Breast epithelium (tissue), 3 donors: ENCODE measurements around the gene BCAT1.

Experiments used
- POLR2A ChIP-seq: fragments of 450-650 bp; IDR thresholded peaks from one replicate; pipeline ENCODE4 v1.6.1; 2016; ENCODE audit warnings: antibody characterized with exemption, mild to moderate bottlenecking, moderate library complexity
- TF ChIP-seq, protein P1 (sequence below), 3 donors: fragments of 450-650 bp; IDR thresholded peaks; one replicate each; pipeline ENCODE4 v1.5.1; 2016 to 2017; ENCODE audit warnings: antibody characterized with exemption in 3 of 3, mild to moderate bottlenecking in 3 of 3, moderate library complexity in 3 of 3

GRCh38 chr12:24853588-24853987 lies 95.3 kb downstream of the BCAT1 start:
- TF ChIP-seq, protein P1, sequence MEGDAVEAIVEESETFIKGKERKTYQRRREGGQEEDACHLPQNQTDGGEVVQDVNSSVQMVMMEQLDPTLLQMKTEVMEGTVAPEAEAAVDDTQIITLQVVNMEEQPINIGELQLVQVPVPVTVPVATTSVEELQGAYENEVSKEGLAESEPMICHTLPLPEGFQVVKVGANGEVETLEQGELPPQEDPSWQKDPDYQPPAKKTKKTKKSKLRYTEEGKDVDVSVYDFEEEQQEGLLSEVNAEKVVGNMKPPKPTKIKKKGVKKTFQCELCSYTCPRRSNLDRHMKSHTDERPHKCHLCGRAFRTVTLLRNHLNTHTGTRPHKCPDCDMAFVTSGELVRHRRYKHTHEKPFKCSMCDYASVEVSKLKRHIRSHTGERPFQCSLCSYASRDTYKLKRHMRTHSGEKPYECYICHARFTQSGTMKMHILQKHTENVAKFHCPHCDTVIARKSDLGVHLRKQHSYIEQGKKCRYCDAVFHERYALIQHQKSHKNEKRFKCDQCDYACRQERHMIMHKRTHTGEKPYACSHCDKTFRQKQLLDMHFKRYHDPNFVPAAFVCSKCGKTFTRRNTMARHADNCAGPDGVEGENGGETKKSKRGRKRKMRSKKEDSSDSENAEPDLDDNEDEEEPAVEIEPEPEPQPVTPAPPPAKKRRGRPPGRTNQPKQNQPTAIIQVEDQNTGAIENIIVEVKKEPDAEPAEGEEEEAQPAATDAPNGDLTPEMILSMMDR (IDR thresholded peaks at IDR 0.05), result no peak
- no peak for TF ChIP-seq POLR2A
